Neural progenitor cell (in vitro differentiated cells): ENCODE measurements around the gene HK1. TPM values are rescaled to one million over a fixed set of nuclear protein-coding genes. Genes with fewer than 3 reads are reported as not detected.

Source experiments
- DNase-seq: peaks from one replicate; pipeline ENCODE4 v3.0.0-alpha.2; 2016; ENCODE audit warnings: low spot score
- H2AFZ ChIP-seq: fragments of 200-600 bp; sonication (generic); replicated peaks from 2 replicates; pipeline ENCODE4 v1.6.1; 2016; ENCODE audit warnings: antibody characterized with exemption
- H3F3A ChIP-seq: fragments of 200-600 bp; sonication (generic); 2 replicates; pipeline ENCODE4 v1.6.1; 2016; ENCODE audit warnings: antibody characterized with exemption, low read depth
- H3K27ac ChIP-seq: fragments of 200-600 bp; sonication (generic); 2 replicates; pipeline ENCODE4 v1.5.1; 2016; ENCODE audit warnings: mild to moderate bottlenecking
- H3K27me3 ChIP-seq: fragments of 200-600 bp; sonication (generic); 2 replicates; pipeline ENCODE4 v1.6.1; 2016; ENCODE audit warnings: mild to moderate bottlenecking, moderate library complexity
- H3K36me3 ChIP-seq: fragments of 200-600 bp; sonication (generic); 2 replicates; pipeline ENCODE4 v1.5.1; 2016
- H3K4me1 ChIP-seq: fragments of 200-600 bp; sonication (generic); 2 replicates; pipeline ENCODE4 v1.6.1; 2016; ENCODE audit warnings: mixed run types
- H3K4me2 ChIP-seq: fragments of 200-600 bp; sonication (generic); 2 replicates; pipeline ENCODE4 v1.6.1; 2016
- H3K4me3 ChIP-seq: fragments of 200-600 bp; sonication (generic); 2 replicates; pipeline ENCODE4 v1.5.1; 2016
- H3K79me2 ChIP-seq: fragments of 200-600 bp; sonication (generic); 2 replicates; pipeline ENCODE4 v1.6.1; 2016; ENCODE audit warnings: low read depth
- H3K9ac ChIP-seq: fragments of 200-600 bp; sonication (generic); 2 replicates; pipeline ENCODE4 v1.6.1; 2016
- H3K9me3 ChIP-seq: fragments of 200-600 bp; sonication (generic); 2 replicates; pipeline ENCODE4 v1.5.1; 2016; ENCODE audit warnings: low read depth
- H4K20me1 ChIP-seq: fragments of 200-600 bp; sonication (generic); 2 replicates; pipeline ENCODE4 v1.6.1; 2016; ENCODE audit warnings: low read depth
- H3K27ac Mint-ChIP-seq: 3 replicates; pipeline ENCODE4 v1.8.0; 2021; ENCODE audit warnings: mixed read lengths
- H3K27me3 Mint-ChIP-seq: 2 replicates; pipeline ENCODE4 v1.8.0; 2022; ENCODE audit warnings: low read depth, mild to moderate bottlenecking, inconsistent platforms, moderate library complexity, mixed read lengths; ENCODE audit not compliant: insufficient read depth
- H3K36me3 Mint-ChIP-seq: 3 replicates; pipeline ENCODE4 v1.8.0; 2021; ENCODE audit warnings: mixed read lengths
- H3K4me1 Mint-ChIP-seq: 3 replicates; pipeline ENCODE4 v1.8.0; 2021; ENCODE audit warnings: mixed read lengths
- H3K4me3 Mint-ChIP-seq: 3 replicates; pipeline ENCODE4 v1.8.0; 2021; ENCODE audit warnings: mild to moderate bottlenecking, moderate library complexity, mixed read lengths
- H3K9me3 Mint-ChIP-seq: 3 replicates; pipeline ENCODE4 v1.8.0; 2020; ENCODE audit warnings: mixed read lengths
- EZH2 ChIP-seq: fragments of 200-600 bp; sonication (generic); IDR thresholded peaks from 2 replicates; pipeline ENCODE4 v1.6.1; 2017; ENCODE audit warnings: antibody characterized with exemption, mild to moderate bottlenecking, moderate library complexity
- EZH2phosphoT487 ChIP-seq: fragments of 200-600 bp; sonication (generic); IDR thresholded peaks from 2 replicates; pipeline ENCODE4 v1.6.1; 2017; ENCODE audit warnings: antibody characterized with exemption
- total RNA-seq: library from RNA; depleted of rRNA; stranded (reverse); fragments of >200 nt; gene quantifications from 2 replicates; pipeline ENCODE4 v1.2.3, GENCODE V29; 2015; ENCODE audit warnings: low replicate concordance
- TF ChIP-seq, protein P1 (sequence below): fragments of 200-600 bp; sonication (generic); IDR thresholded peaks from 2 replicates; pipeline ENCODE4 v1.5.1; 2017; ENCODE audit warnings: antibody characterized with exemption, mild to moderate bottlenecking

The HK1 gene
- total RNA-seq, 1 donor from 2014 or later, result 30.1 TPM

DNA sequence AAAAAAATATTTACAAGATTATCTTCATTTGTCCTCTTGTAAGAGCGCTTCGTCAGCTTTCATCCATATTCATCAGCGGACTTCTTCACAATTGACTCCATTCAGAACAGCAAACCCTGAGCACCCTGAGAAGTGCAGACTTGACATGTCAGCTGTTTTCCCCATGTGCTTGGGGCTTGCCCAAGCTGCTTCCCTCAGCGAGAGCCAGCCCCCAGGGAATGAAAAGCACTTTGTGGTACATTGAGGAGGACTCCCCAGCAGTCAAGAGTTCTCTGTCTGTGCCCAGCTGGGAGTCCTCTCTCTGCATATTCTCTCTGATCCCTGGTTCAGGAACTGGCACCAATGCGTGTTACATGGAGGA is 35.5 kb upstream of the HK1 start:
- Mint-ChIP-seq H3K36me3 (no peaks in the 10 kb centered on the region), H3K4me3 (no peak overlapping the region), H3K27ac (no peak overlapping the region), H3K27me3 (peaks cover 2% of the 10 kb centered on the region), H3K9me3 (no peaks in the 10 kb centered on the region), H3K4me1 (peaks cover 17% of the 10 kb centered on the region)
- Histone ChIP-seq H3K4me1 (peaks cover 4% of the 10 kb centered on the region), H3F3A (no peaks in the 10 kb centered on the region), H3K4me2 (no peak overlapping the region), H4K20me1 (no peaks in the 10 kb centered on the region), H3K9me3 (no peaks in the 10 kb centered on the region), H2AFZ (no peak overlapping the region), H3K79me2 (no peaks in the 10 kb centered on the region), H3K9ac (no peak overlapping the region), H3K36me3 (no peaks in the 10 kb centered on the region), H3K27me3 (peaks cover 3% of the 10 kb centered on the region), H3K4me3 (no peak overlapping the region), H3K27ac (no peak overlapping the region)
- TF ChIP-seq, protein P1, sequence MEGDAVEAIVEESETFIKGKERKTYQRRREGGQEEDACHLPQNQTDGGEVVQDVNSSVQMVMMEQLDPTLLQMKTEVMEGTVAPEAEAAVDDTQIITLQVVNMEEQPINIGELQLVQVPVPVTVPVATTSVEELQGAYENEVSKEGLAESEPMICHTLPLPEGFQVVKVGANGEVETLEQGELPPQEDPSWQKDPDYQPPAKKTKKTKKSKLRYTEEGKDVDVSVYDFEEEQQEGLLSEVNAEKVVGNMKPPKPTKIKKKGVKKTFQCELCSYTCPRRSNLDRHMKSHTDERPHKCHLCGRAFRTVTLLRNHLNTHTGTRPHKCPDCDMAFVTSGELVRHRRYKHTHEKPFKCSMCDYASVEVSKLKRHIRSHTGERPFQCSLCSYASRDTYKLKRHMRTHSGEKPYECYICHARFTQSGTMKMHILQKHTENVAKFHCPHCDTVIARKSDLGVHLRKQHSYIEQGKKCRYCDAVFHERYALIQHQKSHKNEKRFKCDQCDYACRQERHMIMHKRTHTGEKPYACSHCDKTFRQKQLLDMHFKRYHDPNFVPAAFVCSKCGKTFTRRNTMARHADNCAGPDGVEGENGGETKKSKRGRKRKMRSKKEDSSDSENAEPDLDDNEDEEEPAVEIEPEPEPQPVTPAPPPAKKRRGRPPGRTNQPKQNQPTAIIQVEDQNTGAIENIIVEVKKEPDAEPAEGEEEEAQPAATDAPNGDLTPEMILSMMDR, result no peak
- TF ChIP-seq EZH2 (no peak), EZH2phosphoT487 (no peak)
- no peak for DNase-seq

DNA sequence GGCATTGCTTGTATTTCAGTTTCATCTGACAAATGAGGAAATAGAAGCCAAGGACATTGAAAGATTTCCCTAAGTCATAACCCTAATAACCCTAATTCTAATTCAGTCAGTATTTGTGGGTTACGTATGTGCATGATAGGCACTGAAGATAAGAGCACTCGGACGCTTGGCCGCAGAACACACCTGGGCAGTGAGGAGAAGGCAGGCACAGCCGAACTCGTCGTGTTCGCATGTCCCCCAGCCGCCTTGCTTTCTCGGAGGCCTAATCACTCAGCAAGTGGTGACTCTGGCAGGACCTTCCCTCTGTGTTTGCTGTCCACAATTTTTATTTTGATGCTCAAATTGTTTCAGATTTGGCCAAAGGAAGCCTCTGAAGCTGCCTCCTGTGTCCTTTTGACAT is 34.5 kb upstream of the HK1 start:
- Histone ChIP-seq H3K9me3 (no peaks in the 10 kb centered on the region), H3K4me3 (no peak overlapping the region), H4K20me1 (no peaks in the 10 kb centered on the region), H3K27ac (no peak overlapping the region), H3K4me1 (peaks cover 4% of the 10 kb centered on the region), H2AFZ (no peak overlapping the region), H3K27me3 (no peaks in the 10 kb centered on the region), H3F3A (no peaks in the 10 kb centered on the region), H3K4me2 (no peak overlapping the region), H3K79me2 (no peaks in the 10 kb centered on the region), H3K9ac (no peak overlapping the region), H3K36me3 (no peaks in the 10 kb centered on the region)
- Mint-ChIP-seq H3K36me3 (no peaks in the 10 kb centered on the region), H3K9me3 (no peaks in the 10 kb centered on the region), H3K4me1 (peaks cover 17% of the 10 kb centered on the region), H3K27ac (peak overlapping the region; percentile 34), H3K27me3 (peaks cover 2% of the 10 kb centered on the region), H3K4me3 (no peak overlapping the region)
- TF ChIP-seq EZH2, result no peak
- TF ChIP-seq, protein P1, result no peak
- DNase-seq, result no peak

DNA sequence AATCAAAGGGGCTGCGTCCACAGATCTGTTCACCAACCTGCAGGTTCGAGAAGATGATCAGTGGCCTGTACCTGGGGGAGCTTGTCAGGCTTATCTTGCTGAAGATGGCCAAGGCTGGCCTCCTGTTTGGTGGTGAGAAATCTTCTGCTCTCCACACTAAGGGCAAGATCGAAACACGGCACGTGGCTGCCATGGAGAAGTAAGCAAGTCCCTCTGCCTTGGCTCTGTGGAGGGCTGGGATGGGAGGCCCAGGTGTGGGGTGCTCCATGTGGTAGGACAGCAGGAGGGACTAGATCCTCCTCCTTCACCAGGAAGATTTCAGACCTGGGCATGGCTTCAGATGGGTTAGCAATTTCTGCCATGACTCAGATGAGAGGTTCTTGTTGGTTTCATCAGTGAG is 32.3 kb upstream of the HK1 start:
- Histone ChIP-seq H3K79me2 (no peaks in the 10 kb centered on the region), H3K27ac (no peak overlapping the region), H3F3A (no peaks in the 10 kb centered on the region), H3K27me3 (no peaks in the 10 kb centered on the region), H3K9ac (no peak overlapping the region), H3K4me1 (no peaks in the 10 kb centered on the region), H3K4me3 (no peak overlapping the region), H3K9me3 (no peaks in the 10 kb centered on the region), H4K20me1 (no peaks in the 10 kb centered on the region), H3K36me3 (no peaks in the 10 kb centered on the region), H3K4me2 (no peak overlapping the region), H2AFZ (no peak overlapping the region)
- H3K27ac Mint-ChIP-seq, result no peak overlapping the region
- H3K4me3 Mint-ChIP-seq, result no peak overlapping the region
- no peak for DNase-seq
- peaks cover 4% of the 10 kb centered on the region for H3K9me3 Mint-ChIP-seq
- H3K36me3 Mint-ChIP-seq, result no peaks in the 10 kb centered on the region
- TF ChIP-seq, protein P1, result no peak
- TF ChIP-seq EZH2 (no peak), EZH2phosphoT487 (no peak)
- peaks cover 10% of the 10 kb centered on the region for H3K4me1 Mint-ChIP-seq
- H3K27me3 Mint-ChIP-seq, result peaks cover 2% of the 10 kb centered on the region
